ENCODE data around the gene CD79B.
"Not testable (repeated sequence)": the region's sequence is repeated elsewhere in the genome, so short reads cannot be mapped to it uniquely, and the experiment has no call there.

GRCh38 chr17:63920779-63921178 is 11.4 kb downstream of the CD79B start:
- TF ChIP-seq CTCF (IDR thresholded peaks at IDR 0.05; ENCODE audit: low read length); EZH2 (optimal IDR thresholded peaks at IDR 0.05; ENCODE audit: low read depth, low read length): not testable (repeated sequence)
